ENCODE measurements around the gene CADPS2.
A peak's percentile ranks its signal among the peaks of the same experiment; 100 is the strongest.

CADPS2 gene

GRCh38 chr7:122746948-122747347, 139.3 kb downstream of the CADPS2 start:
- TF ChIP-seq, protein P1, sequence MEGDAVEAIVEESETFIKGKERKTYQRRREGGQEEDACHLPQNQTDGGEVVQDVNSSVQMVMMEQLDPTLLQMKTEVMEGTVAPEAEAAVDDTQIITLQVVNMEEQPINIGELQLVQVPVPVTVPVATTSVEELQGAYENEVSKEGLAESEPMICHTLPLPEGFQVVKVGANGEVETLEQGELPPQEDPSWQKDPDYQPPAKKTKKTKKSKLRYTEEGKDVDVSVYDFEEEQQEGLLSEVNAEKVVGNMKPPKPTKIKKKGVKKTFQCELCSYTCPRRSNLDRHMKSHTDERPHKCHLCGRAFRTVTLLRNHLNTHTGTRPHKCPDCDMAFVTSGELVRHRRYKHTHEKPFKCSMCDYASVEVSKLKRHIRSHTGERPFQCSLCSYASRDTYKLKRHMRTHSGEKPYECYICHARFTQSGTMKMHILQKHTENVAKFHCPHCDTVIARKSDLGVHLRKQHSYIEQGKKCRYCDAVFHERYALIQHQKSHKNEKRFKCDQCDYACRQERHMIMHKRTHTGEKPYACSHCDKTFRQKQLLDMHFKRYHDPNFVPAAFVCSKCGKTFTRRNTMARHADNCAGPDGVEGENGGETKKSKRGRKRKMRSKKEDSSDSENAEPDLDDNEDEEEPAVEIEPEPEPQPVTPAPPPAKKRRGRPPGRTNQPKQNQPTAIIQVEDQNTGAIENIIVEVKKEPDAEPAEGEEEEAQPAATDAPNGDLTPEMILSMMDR (IDR thresholded peaks at IDR 0.05; ENCODE audit: poor library complexity, severe bottlenecking): no peak
- Histone ChIP-seq H3K4me1 (ENCODE audit: insufficient read depth, poor library complexity, severe bottlenecking) (peaks cover 2% of the 10 kb centered on the region), H3K27ac (ENCODE audit: poor library complexity, severe bottlenecking) (no peak overlapping the region), H3K27me3 (ENCODE audit: insufficient read depth, poor library complexity, severe bottlenecking) (no peaks in the 10 kb centered on the region), H3K4me3 (ENCODE audit: severe bottlenecking) (no peak overlapping the region), H3K36me3 (ENCODE audit: low read depth) (no peaks in the 10 kb centered on the region), H3K9me3 (ENCODE audit: severe bottlenecking) (no peaks in the 10 kb centered on the region)
- DNase-seq (ENCODE audit: low spot score): no peak
- ATAC-seq (ENCODE audit: low read depth): no peak

- ATAC-seq (ENCODE audit: low read depth): peak; percentile 87
These were observed 143.0 kb downstream of the CADPS2 start for GRCh38 chr7:122743211-122743610.

DNA sequence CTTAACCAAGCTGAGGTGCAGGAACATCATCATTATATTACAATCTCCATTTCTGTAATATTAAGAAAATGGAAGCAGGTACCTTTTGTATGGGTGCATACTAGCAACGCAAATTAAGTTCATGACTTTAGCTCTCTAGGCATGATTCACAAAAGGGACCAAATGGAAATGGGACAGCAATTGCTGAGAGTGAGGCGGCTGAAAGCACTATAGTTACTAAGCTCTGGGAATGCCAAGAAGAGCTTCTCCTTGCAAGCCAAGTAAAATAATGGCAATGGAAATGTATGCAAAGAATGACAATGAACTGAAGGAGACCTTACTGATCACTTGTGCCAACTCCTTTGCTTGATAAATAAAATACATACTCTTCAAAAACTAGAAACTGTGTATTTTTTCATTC, 147.3 kb downstream of the CADPS2 start:
- H3K27ac ChIP-seq (ENCODE audit: poor library complexity, severe bottlenecking): no peak overlapping the region
- H3K27me3 ChIP-seq (ENCODE audit: insufficient read depth, poor library complexity, severe bottlenecking): no peaks in the 10 kb centered on the region
- peaks cover 2% of the 10 kb centered on the region for H3K4me1 ChIP-seq (ENCODE audit: insufficient read depth, poor library complexity, severe bottlenecking)
- DNase-seq (ENCODE audit: low spot score): no peak
- no peaks in the 10 kb centered on the region for H3K36me3 ChIP-seq (ENCODE audit: low read depth)
- TF ChIP-seq, protein P1 (IDR thresholded peaks at IDR 0.05; ENCODE audit: poor library complexity, severe bottlenecking): no peak
- no peak overlapping the region for H3K4me3 ChIP-seq (ENCODE audit: severe bottlenecking)
- H3K9me3 ChIP-seq (ENCODE audit: severe bottlenecking): peaks cover 3% of the 10 kb centered on the region
- no peak for ATAC-seq (ENCODE audit: low read depth)

More at GRCh38 chr7:122743211-122743610, 143.0 kb downstream of the CADPS2 start:
- H3K27ac ChIP-seq (ENCODE audit: poor library complexity, severe bottlenecking): no peak overlapping the region
- no peak for DNase-seq (ENCODE audit: low spot score)
- H3K4me3 ChIP-seq (ENCODE audit: severe bottlenecking): no peak overlapping the region
- peaks cover 2% of the 10 kb centered on the region for H3K4me1 ChIP-seq (ENCODE audit: insufficient read depth, poor library complexity, severe bottlenecking)
- H3K9me3 ChIP-seq (ENCODE audit: severe bottlenecking): no peaks in the 10 kb centered on the region
- H3K27me3 ChIP-seq (ENCODE audit: insufficient read depth, poor library complexity, severe bottlenecking): no peaks in the 10 kb centered on the region
- H3K36me3 ChIP-seq (ENCODE audit: low read depth): no peaks in the 10 kb centered on the region
- TF ChIP-seq, protein P1 (IDR thresholded peaks at IDR 0.05; ENCODE audit: poor library complexity, severe bottlenecking): no peak

GRCh38 chr7:122736183-122736582, 150.1 kb downstream of the CADPS2 start:
- ATAC-seq (ENCODE audit: low read depth) (no peak), DNase-seq (ENCODE audit: low spot score) (no peak)
- TF ChIP-seq, protein P1 (IDR thresholded peaks at IDR 0.05; ENCODE audit: poor library complexity, severe bottlenecking): no peak
- Histone ChIP-seq H3K36me3 (ENCODE audit: low read depth) (no peaks in the 10 kb centered on the region), H3K4me3 (ENCODE audit: severe bottlenecking) (no peak overlapping the region), H3K27ac (ENCODE audit: poor library complexity, severe bottlenecking) (no peak overlapping the region), H3K9me3 (ENCODE audit: severe bottlenecking) (peaks cover 3% of the 10 kb centered on the region), H3K27me3 (ENCODE audit: insufficient read depth, poor library complexity, severe bottlenecking) (no peaks in the 10 kb centered on the region), H3K4me1 (ENCODE audit: insufficient read depth, poor library complexity, severe bottlenecking) (no peaks in the 10 kb centered on the region)

GRCh38 chr7:122727759-122728158, 158.5 kb downstream of the CADPS2 start:
- Histone ChIP-seq H3K27me3 (ENCODE audit: insufficient read depth, poor library complexity, severe bottlenecking) (no peaks in the 10 kb centered on the region), H3K36me3 (ENCODE audit: low read depth) (no peaks in the 10 kb centered on the region), H3K4me3 (ENCODE audit: severe bottlenecking) (no peak overlapping the region), H3K27ac (ENCODE audit: poor library complexity, severe bottlenecking) (no peak overlapping the region), H3K4me1 (ENCODE audit: insufficient read depth, poor library complexity, severe bottlenecking) (no peaks in the 10 kb centered on the region), H3K9me3 (ENCODE audit: severe bottlenecking) (peaks cover 3% of the 10 kb centered on the region)
- TF ChIP-seq, protein P1 (IDR thresholded peaks at IDR 0.05; ENCODE audit: poor library complexity, severe bottlenecking): no peak
- no peak for ATAC-seq (ENCODE audit: low read depth)
- no peak for DNase-seq (ENCODE audit: low spot score)
